GM18511 (cell line): Measurements from ENCODE around the gene CCDC83.

Source experiments
- ATAC-seq: cut with Tn5 transposase; IDR thresholded peaks from one replicate; pipeline ENCODE4 v1.9.1; 2021; ENCODE audit warnings: mild to moderate bottlenecking, moderate library complexity; ENCODE audit not compliant: unreplicated experiment

The CCDC83 gene

DNA sequence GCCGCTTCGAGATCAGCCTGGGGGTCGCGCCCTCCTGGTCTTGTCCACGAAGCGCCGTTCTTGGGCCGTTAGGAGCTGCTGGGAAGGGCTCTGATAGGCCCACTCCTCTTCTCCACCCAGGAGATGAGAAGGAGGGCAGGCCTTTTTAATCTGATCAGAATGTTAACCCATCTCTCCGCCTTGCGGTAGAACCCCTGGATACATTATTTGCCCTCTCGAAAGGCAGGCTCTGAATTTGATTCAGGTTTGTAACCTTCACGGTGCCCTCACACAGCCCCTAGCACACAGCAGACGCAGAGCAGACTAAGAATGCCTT is at the start of gene CCDC83:
CCDC83 (plus strand) TSS at position 43 of the 316 bp plus-strand sequence. CDS start 9,741 bp downstream, outside the sequence.
- no peak for ATAC-seq

GRCh38 chr11:85805387-85805786 is 49.8 kb upstream of the CCDC83 start:
- ATAC-seq, result no peak

DNA sequence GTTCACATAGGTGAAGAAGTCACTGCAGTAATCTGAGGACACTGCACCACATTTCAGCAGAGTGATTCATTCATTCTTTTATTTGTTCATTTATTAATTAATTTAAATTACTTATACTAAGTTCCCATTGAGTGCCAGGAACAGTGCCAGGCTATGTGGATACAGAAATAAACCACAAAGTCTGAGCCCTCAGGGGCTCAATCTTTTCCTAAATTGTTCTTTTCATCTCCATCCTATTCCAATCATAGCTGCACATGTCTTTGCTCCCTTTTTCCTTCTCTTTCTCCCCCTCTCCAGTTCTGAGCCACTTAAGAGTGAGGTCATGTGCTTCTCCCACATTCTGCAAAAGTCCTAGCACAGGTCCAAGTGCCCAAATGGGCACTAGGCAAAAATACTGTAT is 49.2 kb upstream of the CCDC83 start:
- no peak for ATAC-seq

- no peak for ATAC-seq
Observed at GRCh38 chr11:85806876-85807275, 48.3 kb upstream of the CCDC83 start.

DNA sequence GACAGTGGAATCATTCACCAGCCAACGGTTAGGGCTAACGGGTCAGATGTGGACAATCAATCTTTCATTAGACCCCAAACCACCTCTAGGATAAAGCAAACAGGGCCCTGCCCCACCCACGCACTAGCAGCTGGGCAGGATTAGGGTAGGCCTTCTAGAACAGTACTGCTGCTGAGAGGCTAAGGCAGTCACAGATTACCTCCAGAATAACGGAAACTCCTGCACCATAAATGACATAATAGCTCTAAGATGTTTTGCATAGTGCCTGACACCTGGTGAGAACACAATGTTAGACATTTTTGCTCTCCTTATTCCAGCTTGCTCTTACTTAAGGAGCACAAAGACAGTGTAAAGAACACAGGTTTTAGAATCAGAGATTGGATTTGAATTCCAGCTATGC is 46.0 kb upstream of the CCDC83 start:
- peak; percentile 62 for ATAC-seq

DNA sequence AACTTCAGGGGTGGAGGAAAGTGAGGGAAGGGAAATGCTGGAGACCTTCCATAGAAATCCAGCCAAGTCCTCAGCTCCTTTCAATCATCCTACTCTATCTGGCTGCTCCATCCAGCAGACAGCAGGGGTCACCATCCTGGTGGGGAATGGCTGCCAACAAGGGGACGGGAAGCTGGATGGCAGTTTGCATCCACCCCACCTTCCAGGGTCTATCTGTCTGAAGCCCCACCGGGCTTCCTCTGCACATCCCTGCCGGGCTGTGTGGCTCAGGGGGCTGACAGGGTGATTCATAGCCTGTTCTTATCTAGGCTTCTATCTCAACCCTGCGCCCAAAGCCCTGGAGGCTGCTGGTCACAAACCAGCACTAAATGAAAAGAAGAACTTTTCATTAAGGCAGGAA is 45.3 kb upstream of the CCDC83 start:
- no peak for ATAC-seq

DNA sequence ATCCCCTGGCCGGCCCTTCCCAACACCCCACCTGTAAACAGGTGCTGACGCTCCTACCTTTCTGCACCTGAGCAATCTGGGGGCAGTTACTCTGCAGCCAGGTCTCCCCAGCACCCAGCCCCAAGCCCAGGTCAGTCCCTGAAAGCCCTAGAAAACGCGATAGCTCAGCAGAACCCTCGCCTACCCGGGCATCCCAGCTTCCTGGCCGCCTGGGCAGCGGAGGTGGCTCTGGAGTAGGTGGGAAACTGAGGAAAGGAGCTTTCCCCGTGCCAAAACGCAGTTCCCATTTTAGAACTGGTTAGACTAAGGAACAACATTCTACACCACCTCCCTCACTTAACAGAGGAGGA is 44.7 kb upstream of the CCDC83 start:
- no peak for ATAC-seq

DNA sequence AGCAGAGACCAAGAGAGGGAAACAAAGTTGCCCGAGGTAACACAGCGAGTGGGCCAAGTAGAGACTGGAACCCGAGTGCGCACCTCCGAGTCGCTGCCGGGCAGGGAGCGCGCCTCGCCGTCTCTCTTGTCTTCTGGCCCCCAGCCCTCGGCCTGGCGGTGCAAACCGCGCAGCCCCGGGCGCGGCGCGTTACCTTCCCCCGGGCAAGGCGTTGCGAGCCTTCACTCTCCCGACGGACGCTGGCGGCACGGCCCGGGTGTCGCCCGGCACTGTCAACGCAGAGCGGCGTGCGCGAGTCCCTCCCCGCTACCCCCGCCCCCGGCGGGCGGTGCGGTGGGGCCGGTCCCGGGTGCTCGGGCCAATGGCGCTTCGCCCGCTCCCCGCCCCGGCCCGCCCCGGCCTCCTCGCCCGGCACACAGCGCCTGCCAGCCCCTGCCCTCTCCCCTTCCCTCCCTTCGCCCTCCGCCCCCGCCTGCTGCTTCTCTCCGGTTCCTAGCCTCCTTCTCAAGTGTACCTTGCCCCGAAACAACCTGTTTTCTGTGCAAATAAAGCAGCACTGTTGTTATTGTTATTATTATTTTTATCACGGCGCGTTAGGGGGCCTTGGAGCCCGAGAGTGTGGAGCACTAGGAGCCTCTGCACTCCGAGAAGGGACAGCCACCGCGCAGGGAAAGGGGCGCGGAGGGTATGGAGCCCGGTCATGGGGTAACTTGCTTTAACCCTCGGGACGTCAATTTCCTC is 44.1 kb upstream of the CCDC83 start, which contains the start of gene SYTL2:
SYTL2 (minus strand) TSS at position 271 of the 741 bp plus-strand sequence. CDS start 53,416 bp downstream, outside the sequence.
- ATAC-seq, result peak; percentile 81

DNA sequence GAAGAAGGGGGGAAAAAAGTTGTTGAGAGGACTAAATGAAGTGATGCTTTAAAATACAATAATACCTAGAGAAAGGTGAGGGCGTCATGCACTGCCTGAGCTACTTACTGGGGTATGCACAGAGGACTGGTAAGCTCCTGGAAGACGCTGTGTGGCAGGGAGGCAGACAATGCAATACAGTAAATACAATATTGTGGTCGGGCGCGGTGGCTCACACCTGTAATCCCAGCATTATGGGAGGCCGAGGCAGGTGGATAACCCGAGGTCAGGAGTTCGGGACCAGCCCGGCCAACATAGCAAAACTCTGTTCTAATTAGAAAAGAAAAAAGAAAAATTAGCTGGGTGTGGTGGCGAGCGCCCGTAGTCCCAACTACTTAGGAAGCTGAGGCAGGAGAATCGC is 43.6 kb upstream of the CCDC83 start:
- ATAC-seq, result no peak

DNA sequence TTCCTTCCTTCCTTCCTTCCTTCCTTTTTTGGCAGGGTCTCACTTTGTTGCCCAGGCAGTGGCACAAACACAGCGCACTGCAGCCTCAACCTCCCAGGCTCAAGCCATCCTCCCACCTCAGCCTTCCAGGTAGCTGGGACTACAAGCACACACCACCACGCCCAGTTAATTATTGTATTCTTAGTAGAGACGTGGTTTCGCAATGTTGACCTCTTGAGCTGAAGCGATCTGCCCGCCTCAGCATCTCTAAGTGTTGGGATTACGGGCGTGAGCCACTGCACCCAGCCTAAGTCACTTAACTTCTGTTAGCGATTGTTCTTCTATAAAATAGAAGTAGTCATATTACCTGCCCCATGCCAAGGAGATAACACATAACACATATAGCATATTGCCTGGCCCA is 41.5 kb upstream of the CCDC83 start:
- ATAC-seq, result no peak

DNA sequence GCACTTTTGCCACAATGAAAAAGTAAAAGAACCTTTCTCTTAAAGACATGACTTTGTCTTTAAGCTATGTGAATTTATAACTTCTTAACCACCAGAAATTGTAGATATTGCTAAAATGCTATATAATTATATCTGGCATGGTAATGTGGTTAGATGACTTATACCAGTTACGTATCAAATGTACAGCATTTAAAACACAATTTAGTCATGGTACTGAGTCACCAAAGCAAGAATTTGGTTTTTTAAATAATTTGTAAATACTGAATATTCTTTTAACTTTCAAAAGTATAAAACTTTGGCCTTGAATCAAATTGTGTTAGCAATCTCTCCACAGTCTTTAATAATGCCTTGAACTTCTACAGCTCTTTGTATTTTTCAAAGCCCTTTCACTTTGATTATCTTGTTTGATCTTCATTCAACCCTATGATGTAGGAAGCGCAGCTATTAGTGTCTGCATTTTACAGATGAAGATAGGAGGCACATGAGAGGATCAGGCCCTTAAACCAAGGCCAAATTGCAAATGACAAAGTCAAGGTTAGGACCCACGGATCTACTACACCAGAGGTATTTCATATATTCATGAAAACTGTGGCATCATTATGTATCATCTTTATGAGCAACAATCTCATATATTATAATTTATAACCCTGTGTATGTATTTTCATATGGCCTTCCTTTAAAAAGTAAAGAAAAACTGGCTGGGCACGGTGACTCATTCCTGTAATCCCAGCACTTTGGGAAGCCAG is 39.8 kb upstream of the CCDC83 start:
- ATAC-seq, result no peak

DNA sequence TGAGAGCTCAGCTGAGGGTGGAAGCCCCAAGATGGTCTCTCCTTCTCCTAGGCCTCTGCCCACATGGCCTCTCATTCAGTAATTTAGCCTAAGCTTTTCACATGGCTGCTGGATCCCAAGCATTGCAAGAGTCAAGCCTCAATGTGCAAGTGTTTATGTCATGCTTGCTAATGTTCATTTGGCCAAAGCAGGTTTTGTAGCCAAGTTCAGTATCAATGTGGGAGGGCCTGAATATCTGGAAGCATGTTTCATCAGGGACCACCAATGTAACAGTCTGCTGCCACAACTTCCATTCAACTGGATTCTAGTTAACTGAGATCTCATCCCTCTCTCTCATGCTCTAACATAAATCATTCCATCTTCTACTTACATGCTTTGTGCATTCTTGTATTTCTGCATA is 35.7 kb upstream of the CCDC83 start:
- no peak for ATAC-seq

DNA sequence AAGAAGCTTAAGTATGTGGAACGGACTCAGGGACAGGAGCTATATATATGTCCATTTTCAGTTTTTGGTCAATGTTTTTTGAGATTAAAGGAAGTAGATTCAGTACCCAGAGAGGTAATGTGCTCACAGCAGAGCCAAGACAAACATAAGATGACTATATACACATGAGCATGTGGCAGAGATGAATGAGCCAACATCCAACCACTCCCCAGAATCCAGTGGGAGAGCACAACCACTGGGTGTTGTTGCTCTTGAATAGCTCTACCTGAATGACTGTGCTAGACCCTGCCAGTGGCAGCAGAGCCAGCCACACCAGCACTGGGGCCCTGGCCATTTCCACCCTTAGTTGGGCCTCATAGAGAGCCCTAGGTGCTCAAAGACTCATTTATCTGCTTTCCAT is 33.5 kb upstream of the CCDC83 start:
- no peak for ATAC-seq

- ATAC-seq, result no peak
Observed at GRCh38 chr11:85822814-85823213, 32.4 kb upstream of the CCDC83 start.

GRCh38 chr11:85823816-85824215 is 31.4 kb upstream of the CCDC83 start:
- no peak for ATAC-seq

DNA sequence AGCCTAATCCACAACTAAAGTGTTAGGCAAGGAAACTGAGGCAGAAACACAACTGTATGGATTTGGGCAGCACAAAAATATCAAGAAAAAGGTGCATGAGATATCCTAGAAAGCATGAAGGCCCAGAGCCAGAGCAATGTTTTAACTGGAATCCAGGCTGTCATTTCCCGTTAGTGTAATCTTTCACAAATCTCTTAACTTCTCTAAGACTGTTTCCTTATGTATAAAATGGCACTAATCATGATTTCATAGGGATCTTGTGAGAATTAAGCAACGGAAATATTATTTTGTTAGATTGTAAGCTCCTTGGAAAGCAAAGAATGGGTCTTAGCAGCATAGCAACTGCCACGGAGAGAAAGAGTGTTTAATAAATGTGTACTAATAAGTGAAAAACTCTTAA is 29.6 kb upstream of the CCDC83 start:
- ATAC-seq, result no peak

- peak; percentile 70 for ATAC-seq
Observed at GRCh38 chr11:85826116-85826855, 28.9 kb upstream of the CCDC83 start.

GRCh38 chr11:85827748-85828639 is 27.2 kb upstream of the CCDC83 start:
- ATAC-seq, result peak; percentile 44

- ATAC-seq, result no peak
Observed at GRCh38 chr11:85828640-85828978, 26.6 kb upstream of the CCDC83 start.

GRCh38 chr11:85829172-85829571 is 26.0 kb upstream of the CCDC83 start:
- no peak for ATAC-seq

DNA sequence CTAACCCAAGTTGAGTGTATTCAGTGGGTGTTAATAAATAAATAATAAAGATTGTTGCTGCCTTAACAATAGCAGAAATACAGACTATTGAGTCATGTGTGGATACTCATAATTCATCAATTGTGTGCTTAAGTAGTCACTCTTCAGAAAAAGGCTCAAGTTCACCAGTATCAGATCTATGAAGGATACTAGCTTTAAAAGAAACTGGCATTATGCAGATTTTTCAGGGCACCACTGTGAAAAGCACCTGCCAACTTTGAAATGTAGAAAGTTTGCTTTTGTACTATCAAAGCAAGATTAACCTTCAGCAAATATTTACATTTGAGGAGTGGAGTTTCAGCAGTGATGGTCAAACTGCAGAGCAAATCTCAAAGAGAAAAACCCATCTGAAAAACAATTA is 24.1 kb upstream of the CCDC83 start:
- ATAC-seq, result no peak
